ENCODE results near the gene MPC1.

The MPC1 gene

GRCh38 chr6:166420351-166420750 lies 37.6 kb upstream of the MPC1 start:
- DNase-seq (ENCODE audit: extremely low read depth, low read depth), result no peak
- no peak; the same call in 1 of the 2 replicates for TF ChIP-seq CTCF (IDR thresholded peaks at IDR 0.05; ENCODE audit: low read depth, low read length)

- no peak for TF ChIP-seq CTCF (IDR thresholded peaks at IDR 0.05; ENCODE audit: low read depth, low read length)
- DNase-seq (ENCODE audit: extremely low read depth, low read depth), result no peak
Measured at GRCh38 chr6:166419717-166420116, 37.0 kb upstream of the MPC1 start.

GRCh38 chr6:166419286-166419685 lies 36.5 kb upstream of the MPC1 start:
- no peak for DNase-seq (ENCODE audit: extremely low read depth, low read depth)
- TF ChIP-seq CTCF (IDR thresholded peaks at IDR 0.05; ENCODE audit: low read depth, low read length), result no peak

- no peak for DNase-seq (ENCODE audit: extremely low read depth, low read depth)
- TF ChIP-seq CTCF (IDR thresholded peaks at IDR 0.05; ENCODE audit: low read depth, low read length), result no peak
Measured at GRCh38 chr6:166418691-166419143, 36.0 kb upstream of the MPC1 start.

GRCh38 chr6:166417285-166417691 lies 34.5 kb upstream of the MPC1 start:
- no peak for DNase-seq (ENCODE audit: extremely low read depth, low read depth)
- no peak for TF ChIP-seq CTCF (IDR thresholded peaks at IDR 0.05; ENCODE audit: low read depth, low read length)

GRCh38 chr6:166415833-166416347 lies 33.1 kb upstream of the MPC1 start:
- TF ChIP-seq CTCF (IDR thresholded peaks at IDR 0.05; ENCODE audit: low read depth, low read length), result no peak
- no peak for DNase-seq (ENCODE audit: extremely low read depth, low read depth)

GRCh38 chr6:166415306-166415705 lies 32.6 kb upstream of the MPC1 start:
- TF ChIP-seq CTCF (IDR thresholded peaks at IDR 0.05; ENCODE audit: low read depth, low read length), result no peak

More at GRCh38 chr6:166415306-166415705, 32.6 kb upstream of the MPC1 start:
- DNase-seq (ENCODE audit: extremely low read depth, low read depth), result no peak
